CD4-positive, alpha-beta T cell treated with Interleukin-6 at 100 ng/mL for 8 hours (primary cell): ENCODE measurements around the gene C1orf159.
"Not testable (repeated sequence)": the region's sequence is repeated elsewhere in the genome, so short reads cannot be mapped to it uniquely, and the experiment has no call there.

Experiments used
- DNase-seq: peaks from one replicate; pipeline ENCODE4 v3.0.0-alpha.2; 2020; ENCODE audit warnings: mixed read lengths, low spot score

C1orf159 gene

GRCh38 chr1:1149416-1149815 is 33.5 kb upstream of the C1orf159 start:
- DNase-seq: no peak

- no peak for DNase-seq
Measured at GRCh38 chr1:1148569-1148968, 32.7 kb upstream of the C1orf159 start.

DNA sequence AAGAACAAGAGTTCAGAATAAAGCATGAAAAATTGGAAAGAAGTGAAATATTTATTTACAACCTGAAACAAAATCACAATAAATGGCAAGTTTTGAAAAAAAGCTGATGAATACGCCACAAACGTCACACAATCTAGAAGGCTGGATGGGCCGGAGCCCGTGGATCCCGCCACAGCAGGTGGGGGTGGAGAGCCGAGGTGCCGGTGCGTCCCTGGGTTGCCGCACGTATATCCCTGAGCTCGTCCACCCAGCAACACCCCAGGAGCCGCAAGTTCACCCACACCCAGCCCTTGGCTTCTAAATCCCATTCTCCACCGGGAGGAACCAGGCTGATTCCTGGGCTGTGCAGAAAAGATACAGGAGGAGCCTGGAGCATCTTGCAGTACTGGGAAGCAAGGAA is 32.2 kb upstream of the C1orf159 start:
- no peak for DNase-seq

- no peak for DNase-seq
Measured at GRCh38 chr1:1146596-1146995, 30.7 kb upstream of the C1orf159 start.

GRCh38 chr1:1146026-1146425 is 30.1 kb upstream of the C1orf159 start:
- DNase-seq: no peak

GRCh38 chr1:1145547-1145914 is 29.6 kb upstream of the C1orf159 start:
- no peak for DNase-seq

DNA sequence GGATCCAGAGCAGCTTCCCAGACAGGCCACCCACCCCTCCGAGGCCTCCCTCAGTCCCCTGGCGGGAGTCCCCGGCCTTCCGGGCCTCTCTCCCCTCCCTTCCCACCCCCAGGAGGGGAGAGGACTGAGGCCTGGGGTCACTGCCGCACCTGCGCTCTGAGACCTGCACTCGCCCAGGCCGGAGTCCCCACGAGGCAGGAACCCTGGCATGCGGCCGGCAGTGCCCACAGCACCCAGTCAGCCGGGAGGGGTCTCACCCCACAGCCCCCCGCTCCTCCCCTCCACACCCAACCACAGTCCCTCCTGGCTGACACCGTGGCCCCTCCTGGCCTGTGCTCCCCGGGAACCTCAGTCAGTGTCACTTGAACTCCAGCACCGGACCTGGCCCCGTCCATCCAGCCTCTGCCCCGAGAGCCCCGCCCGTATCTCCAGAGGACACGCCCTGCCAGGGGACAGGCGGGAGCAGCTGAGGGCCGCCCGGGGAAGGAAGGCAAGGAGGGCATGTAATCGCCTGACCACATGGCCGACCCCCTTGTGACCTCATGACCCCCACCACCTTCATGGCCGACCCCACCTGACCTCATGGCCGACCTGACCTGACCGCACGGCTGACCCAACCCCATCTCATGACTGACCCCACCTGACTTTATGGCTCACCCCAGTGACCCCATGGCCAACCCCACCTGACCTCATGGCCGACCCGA is 29.1 kb upstream of the C1orf159 start:
- no peak for DNase-seq

- peak; percentile 69 for DNase-seq
Measured at GRCh38 chr1:1144122-1144842, 28.4 kb upstream of the C1orf159 start.

- DNase-seq: no peak
Measured at GRCh38 chr1:1143636-1144035, 27.7 kb upstream of the C1orf159 start.

DNA sequence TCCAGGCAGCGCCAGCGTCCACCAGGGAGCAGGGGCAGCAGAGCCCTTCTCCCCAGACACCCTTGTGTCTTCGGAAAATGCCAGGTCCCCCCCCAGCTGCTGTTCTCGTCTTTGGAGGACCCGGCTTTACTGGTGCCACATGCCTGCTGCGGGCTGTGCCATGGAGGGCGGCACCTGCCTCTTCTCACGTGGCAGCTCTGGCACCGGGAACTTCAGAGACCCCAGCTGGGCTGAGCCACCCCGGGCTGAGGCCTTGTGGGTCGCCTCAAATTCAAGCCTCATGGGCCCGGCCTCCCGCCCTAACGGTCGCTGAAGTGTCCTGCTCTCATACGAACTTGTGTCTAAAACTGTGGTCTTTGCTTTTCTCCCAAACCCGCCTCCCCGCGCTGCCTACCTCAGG is 27.0 kb upstream of the C1orf159 start:
- DNase-seq: no peak

GRCh38 chr1:1142352-1142751 is 26.5 kb upstream of the C1orf159 start:
- not testable (repeated sequence) for DNase-seq

- no peak for DNase-seq
Measured at GRCh38 chr1:1141911-1142250, 26.0 kb upstream of the C1orf159 start.

GRCh38 chr1:1141244-1141910 is 25.5 kb upstream of the C1orf159 start:
- DNase-seq: no peak

DNA sequence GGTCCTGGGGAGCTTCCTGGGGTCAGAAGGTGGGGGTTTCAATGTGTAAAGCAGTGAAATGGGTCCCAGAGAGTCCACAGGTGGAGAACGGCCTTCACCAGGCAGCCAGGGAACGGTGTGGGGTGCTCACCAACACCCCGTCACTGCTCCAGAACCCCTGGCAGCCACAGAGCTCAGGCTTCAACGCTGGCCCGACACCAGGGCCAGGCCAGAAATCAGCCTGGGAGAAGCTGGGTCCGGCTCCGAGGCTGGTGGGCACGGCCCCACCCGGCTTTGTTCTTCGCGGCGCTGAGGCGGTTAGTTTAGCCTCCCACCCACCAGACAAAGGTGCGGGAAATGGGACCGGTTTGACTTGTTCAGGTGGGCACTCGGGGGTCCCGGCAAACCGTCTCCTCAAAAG is 24.8 kb upstream of the C1orf159 start:
- no peak for DNase-seq

- DNase-seq: peak; percentile 75
Measured at GRCh38 chr1:1137256-1138045, 21.6 kb upstream of the C1orf159 start.

- no peak for DNase-seq
Measured at GRCh38 chr1:1136547-1137230, 20.8 kb upstream of the C1orf159 start.

GRCh38 chr1:1135339-1136136 is 19.6 kb upstream of the C1orf159 start:
- no peak for DNase-seq

- DNase-seq: no peak
Measured at GRCh38 chr1:1134300-1134970, 18.5 kb upstream of the C1orf159 start.

DNA sequence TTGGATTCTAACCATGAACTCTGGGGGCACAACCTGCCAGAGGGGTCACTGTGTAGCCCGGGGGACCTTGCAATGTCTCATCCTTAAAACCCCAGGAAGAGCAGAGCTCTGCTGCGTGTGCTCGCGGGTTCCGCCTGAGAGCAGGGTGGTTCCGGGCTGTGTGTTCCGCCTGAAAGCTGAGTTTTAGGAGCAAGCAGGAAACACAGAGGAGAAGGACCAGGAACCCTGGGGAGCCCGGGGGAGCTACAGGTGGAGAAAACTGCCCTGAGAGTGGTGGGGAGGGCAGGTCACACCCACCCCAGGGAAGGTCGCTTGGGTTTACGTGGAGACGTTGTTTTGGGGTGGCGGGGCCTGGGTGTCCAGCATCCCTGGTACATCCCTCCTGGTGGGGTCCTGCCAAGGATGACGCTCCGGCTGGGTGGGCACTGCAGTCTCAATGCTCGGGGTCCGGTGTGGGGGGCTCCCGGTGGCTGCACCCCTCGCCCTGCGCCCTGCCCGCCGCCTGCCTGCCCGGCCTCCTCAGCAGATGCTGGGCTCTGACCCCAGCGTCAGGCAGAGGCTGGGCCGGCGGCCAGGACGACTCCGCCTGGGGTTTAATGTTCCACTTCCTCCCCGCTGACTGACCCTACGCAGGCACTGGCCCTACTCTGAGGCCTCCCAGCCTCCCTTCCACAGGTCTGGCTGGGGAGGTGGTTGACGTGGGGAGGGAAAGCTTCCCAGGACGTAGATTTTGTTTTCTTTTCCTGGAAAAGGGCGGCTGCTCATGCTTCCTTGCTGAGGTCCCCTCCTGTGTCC is 17.3 kb upstream of the C1orf159 start:
- no peak for DNase-seq
